Common myeloid progenitor, CD34-positive (primary cell): ENCODE measurements around the gene NEK6.
"Not testable (repeated sequence)": the region's sequence is repeated elsewhere in the genome, so short reads cannot be mapped to it uniquely, and the experiment has no call there.

Source experiments
- CTCF ChIA-PET: fragments of 350-600 bp; sonication (Branson Sonifier 250); formaldehyde crosslinking; loops from one replicate; lab custom pipeline; 2021; ENCODE audit warnings: antibody characterized with exemption; lab: Charles Lee
- POLR2A ChIA-PET: fragments of 350-600 bp; sonication (Branson Sonifier 250); formaldehyde crosslinking; loops from one replicate; lab custom pipeline; 2021; ENCODE audit warnings: antibody characterized with exemption; lab: Charles Lee
- DNase-seq, 3 donors: peaks; one replicate each; pipeline versions ENCODE4 v3.0.0 to v3.0.0-alpha.2; 2013
- H3K27ac ChIP-seq, 2 experiments: 1 replicate in 1 of 2; 2 replicates in 1 of 2; pipeline ENCODE4 v1.7.0; 2013; ENCODE audit warnings: inconsistent platforms in 2 of 2, low read length in 2 of 2, mild to moderate bottlenecking in 2 of 2, low read depth in 1 of 2, moderate library complexity in 1 of 2; ENCODE audit not compliant: severe bottlenecking in 2 of 2, insufficient read depth in 1 of 2, poor library complexity in 1 of 2
- H3K27me3 ChIP-seq, 5 experiments: replicated peaks in 2 of 5; 1 replicate in 3 of 5; 2 replicates in 2 of 5; pipeline versions ENCODE4 v1.6.1 to v1.7.0; 2013; ENCODE audit warnings: low read length in 4 of 5, mild to moderate bottlenecking in 2 of 5, moderate library complexity in 2 of 5, inconsistent platforms in 1 of 5; ENCODE audit not compliant: insufficient read depth in 5 of 5, control insufficient read depth in 4 of 5
- H3K36me3 ChIP-seq, 4 experiments: 1 replicate in 2 of 4; 2 replicates in 2 of 4; pipeline versions ENCODE4 v1.6.1 to v1.7.0; 2013; ENCODE audit warnings: low read length in 3 of 4, control low read depth in 1 of 4, mild to moderate bottlenecking in 1 of 4; ENCODE audit not compliant: control insufficient read depth in 4 of 4, insufficient read depth in 4 of 4
- H3K4me1 ChIP-seq, 4 experiments: 1 replicate in 3 of 4; 2 replicates in 1 of 4; pipeline versions ENCODE4 v1.6.1 to v1.7.1; 2013; ENCODE audit warnings: low read length in 3 of 4, mild to moderate bottlenecking in 3 of 4, control low read depth in 1 of 4, inconsistent platforms in 1 of 4, moderate library complexity in 1 of 4; ENCODE audit not compliant: control insufficient read depth in 4 of 4, insufficient read depth in 4 of 4; ENCODE audit errors: control extremely low read depth in 1 of 4
- H3K4me3 ChIP-seq, 7 experiments: 1 replicate in 4 of 7; 2 replicates in 3 of 7; pipeline versions ENCODE4 v1.5.1 to v1.7.0; 2013; ENCODE audit warnings: mild to moderate bottlenecking in 7 of 7, low read length in 6 of 7, moderate library complexity in 6 of 7, inconsistent platforms in 2 of 7, low read depth in 2 of 7, control low read depth in 1 of 7; ENCODE audit not compliant: insufficient read depth in 4 of 7, control insufficient read depth in 1 of 7; ENCODE audit errors: extremely low read depth in 1 of 7
- H3K9me3 ChIP-seq, 5 experiments: 1 replicate in 4 of 5; 2 replicates in 1 of 5; pipeline versions ENCODE4 v1.6.1 to v1.7.1; 2013; ENCODE audit warnings: low read length in 4 of 5, mild to moderate bottlenecking in 2 of 5, inconsistent platforms in 1 of 5, low read depth in 1 of 5, moderate library complexity in 1 of 5; ENCODE audit not compliant: control insufficient read depth in 4 of 5, insufficient read depth in 2 of 5; ENCODE audit errors: control extremely low read depth in 1 of 5
- WGBS: methylation state at CpG from one replicate; pipeline ENCODE4 v1.1.5; 2013; ENCODE audit not compliant: insufficient coverage; 5-methylcytosine and 5-hydroxymethylcytosine counted together

NEK6 gene

DNA sequence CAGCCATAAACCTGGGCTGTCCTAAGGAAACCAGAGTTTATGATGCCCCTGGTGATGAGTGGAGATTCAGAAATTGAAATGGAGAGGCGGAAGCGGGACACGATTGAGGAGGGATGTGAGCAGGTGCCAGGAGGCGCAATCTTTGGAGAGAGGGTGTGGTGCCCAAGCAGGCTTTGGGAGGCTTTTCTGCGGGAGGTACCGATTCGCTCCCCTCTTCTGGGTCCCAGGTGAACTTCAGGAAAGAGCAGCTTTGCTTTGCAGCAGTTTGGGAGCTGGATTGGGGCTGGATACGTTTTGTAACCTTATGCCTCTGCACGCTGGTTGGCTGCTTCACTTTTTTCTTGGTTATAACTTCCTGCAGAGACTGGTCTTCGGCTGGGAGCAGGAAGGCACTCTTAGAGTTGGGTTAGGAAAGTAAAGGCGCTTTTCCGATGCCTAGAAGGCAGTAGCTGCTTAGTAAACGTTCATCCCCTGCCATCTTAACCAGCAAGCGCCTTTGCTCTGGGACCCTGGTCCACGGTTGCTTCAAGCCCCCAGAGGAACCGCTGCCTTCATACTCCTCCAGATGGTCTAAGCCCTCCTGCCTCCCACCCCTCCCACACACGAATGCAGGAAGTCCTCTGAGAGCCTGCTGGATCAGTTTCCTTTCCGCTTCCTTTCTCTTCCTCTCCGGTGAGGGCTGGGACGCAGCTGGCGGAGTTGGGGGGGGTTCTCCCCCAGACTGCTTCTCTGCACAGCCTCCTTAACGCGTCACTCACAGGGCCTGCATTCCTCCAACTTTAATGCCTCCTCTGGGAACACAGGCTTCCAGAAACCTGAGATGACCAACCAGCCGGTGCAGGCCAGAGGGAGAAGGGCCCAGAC lies 15.2 kb upstream of the NEK6 start:
- H3K9me3 ChIP-seq, result no peaks in the 10 kb centered on the region
- H3K4me1 ChIP-seq, result peaks cover 6 to 44% (median 18%) of the 10 kb centered on the region in 4 experiments
- 33% methylated on average over 13 of the region's 24 CpGs for WGBS
- no peak overlapping the region for H3K27ac ChIP-seq
- H3K27me3 ChIP-seq, result no peaks in the 10 kb centered on the region
- POLR2A ChIA-PET, result no interaction called here
- peak in 2 of 3 donors; percentile 69 to 73 for DNase-seq
- H3K4me3 ChIP-seq, result peak overlapping the region in 4 of 7 experiments; percentile 4 to 54 (median 36)
- CTCF ChIA-PET, result interaction anchor here (1.0 to 1.7 kb wide), 4 partner anchors 14 to 490 kb away, joined by 3 to 5 read pairs (median 4); no protein-coding TSS in a partner anchor
- no peaks in the 10 kb centered on the region for H3K36me3 ChIP-seq

DNA sequence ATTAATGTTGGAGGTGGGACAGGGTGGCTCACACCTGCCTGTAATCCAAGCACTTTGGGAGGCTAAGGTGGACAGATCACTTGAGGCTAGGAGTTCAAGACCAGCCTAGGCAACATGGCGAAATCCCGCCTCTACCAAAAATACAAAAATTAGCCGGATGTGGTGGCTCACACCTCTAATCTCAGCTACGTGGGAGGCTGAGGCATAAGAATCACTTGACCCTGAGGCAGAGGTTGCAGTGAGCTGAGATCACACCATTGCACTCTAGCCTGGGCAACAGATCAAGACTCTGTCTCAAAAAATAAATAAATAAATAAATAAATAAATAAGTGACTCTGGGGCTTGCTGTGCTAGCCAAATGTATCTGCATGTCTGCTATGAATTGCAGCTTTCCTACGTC lies 10.4 kb upstream of the NEK6 start:
- H3K36me3 ChIP-seq, H3K27ac ChIP-seq, H3K27me3 ChIP-seq, POLR2A ChIA-PET, DNase-seq, H3K9me3 ChIP-seq, H3K4me3 ChIP-seq: not testable (repeated sequence)
- peaks cover 4 to 26% (median 11%) of the 10 kb centered on the region in 4 experiments for H3K4me1 ChIP-seq
- CTCF ChIA-PET, result interaction anchor here (0.9 to 1.1 kb wide), 2 partner anchors 9 to 48 kb away, joined by 3 read pairs; no protein-coding TSS in a partner anchor
- WGBS, result 100% methylated on average over 3 of the region's 5 CpGs

DNA sequence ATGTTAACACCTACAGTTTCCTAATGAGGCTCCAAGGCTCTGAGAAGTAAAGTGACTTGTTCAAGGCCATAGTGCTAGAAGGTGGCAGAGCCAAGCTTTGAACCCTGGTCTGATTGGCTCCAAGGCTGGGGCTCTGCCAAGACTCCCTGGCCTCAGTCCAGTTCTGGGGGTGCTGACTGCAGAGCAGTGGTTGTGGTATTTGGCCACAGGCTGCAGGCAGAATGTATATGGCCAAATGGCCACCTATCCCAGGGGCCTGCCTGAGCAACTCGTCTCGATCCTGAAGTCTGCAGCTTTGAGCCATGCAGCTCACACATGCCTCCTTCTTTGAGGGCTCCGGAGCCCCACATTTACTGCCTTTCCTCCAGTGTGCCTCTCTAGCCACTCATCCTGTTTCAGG lies 9.7 kb upstream of the NEK6 start:
- POLR2A ChIA-PET, result no interaction called here
- Histone ChIP-seq H3K4me3 (no peak overlapping the region), H3K27me3 (no peaks in the 10 kb centered on the region), H3K36me3 (no peaks in the 10 kb centered on the region), H3K9me3 (no peaks in the 10 kb centered on the region), H3K27ac (no peak overlapping the region), H3K4me1 (peaks cover 3 to 19% (median 4%) of the 10 kb centered on the region in 4 experiments)
- CTCF ChIA-PET, result interaction anchor here (0.6 to 1.1 kb wide), 4 partner anchors 9 to 123 kb away, joined by 3 read pairs; no protein-coding TSS in a partner anchor
- DNase-seq, result no peak
- WGBS, result 88% methylated on average over 3 of the region's 3 CpGs

DNA sequence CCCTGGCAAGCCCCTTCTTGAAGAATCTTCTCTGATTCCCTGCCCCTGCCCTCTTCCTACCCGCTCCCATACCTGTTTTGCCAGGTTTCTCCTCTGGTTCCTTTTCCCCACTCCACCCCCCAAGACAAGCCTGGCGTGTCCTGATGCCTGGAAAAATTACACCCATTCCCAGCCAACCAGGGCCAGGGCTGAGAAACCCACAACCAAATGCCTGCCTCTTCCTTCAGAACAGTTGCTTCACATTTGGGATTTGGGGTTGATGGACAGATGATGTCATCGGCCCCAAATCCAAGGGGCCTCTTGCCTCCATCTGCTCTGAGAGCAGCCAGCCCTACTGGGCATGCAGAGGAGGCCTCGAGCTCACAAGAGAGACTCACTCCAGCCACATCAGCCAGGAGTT lies 8.8 kb upstream of the NEK6 start:
- Histone ChIP-seq H3K27me3 (no peaks in the 10 kb centered on the region), H3K36me3 (no peaks in the 10 kb centered on the region), H3K4me3 (no peak overlapping the region), H3K27ac (no peak overlapping the region), H3K9me3 (no peaks in the 10 kb centered on the region), H3K4me1 (peaks cover 0 to 11% (median 0%) of the 10 kb centered on the region in 4 experiments)
- ChIA-PET POLR2A (no interaction called here), CTCF (no interaction called here)
- WGBS, result 100% methylated on average over 3 of the region's 4 CpGs
- DNase-seq, result no peak

DNA sequence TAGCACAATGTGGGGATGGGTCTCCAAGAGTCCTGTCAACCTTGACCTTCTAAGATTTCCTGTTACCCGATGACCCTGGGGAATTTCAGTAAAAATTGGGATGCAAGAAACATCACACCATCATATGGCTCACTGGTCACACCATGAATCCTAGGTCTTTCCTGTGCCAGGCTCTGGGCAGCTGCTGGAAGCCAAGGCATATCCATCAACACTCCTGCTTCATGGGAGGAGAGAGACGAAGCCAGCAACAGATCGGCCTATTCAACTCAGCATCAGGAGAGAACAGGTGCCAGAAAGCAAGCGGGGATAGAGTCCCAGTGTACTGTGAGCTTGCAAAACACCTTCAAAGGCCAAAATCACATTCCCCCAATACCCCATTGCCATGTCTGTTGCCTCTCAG lies 6.5 kb upstream of the NEK6 start:
- POLR2A ChIA-PET, result no interaction called here
- no peaks in the 10 kb centered on the region for H3K9me3 ChIP-seq
- peaks cover 0 to 14% (median 0%) of the 10 kb centered on the region in 4 experiments for H3K4me1 ChIP-seq
- DNase-seq, result no peak
- H3K36me3 ChIP-seq, result no peaks in the 10 kb centered on the region
- WGBS, result 91% methylated on average over 4 of the region's 4 CpGs
- no peak overlapping the region for H3K27ac ChIP-seq
- no peaks in the 10 kb centered on the region for H3K27me3 ChIP-seq
- CTCF ChIA-PET, result no interaction called here
- H3K4me3 ChIP-seq, result no peak overlapping the region

DNA sequence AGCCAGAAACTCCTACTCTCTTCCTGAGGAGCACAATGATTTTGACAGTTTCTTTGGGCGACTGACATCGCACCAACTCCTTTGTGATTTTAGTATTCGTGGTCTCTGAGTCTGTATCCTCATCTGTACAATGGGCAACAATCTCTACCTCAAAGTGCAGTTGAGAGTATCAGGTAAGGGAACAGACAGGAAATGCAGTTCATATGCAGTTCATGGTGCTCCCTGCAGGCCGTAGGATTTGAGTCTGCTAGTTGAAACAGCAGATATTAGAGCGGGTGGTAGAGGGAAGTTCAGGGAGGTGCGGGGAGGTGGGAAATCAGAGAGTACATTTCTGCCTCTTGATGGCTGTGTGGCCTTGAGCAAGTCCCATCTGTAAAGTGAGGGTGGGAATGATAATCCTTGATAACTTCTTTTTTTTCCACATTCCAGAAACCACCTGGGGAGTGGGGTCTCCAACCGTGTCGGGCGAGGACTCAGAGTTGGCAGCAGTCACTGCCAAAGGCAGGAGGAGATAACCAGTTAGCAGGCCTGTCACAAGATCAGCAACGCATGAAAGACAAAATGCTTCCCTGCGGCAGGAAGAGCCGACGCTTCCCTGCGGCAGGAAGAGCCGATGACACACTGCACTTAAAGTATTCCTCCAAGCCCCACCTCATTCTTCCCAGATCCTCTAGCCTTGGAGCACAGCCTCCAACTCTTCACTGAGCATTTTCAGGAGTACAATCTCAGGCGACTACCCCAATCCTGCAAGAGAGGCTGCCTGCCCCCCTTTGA lies 6.0 kb upstream of the NEK6 start:
- ChIA-PET POLR2A (no interaction called here), CTCF (no interaction called here)
- Histone ChIP-seq H3K27ac (no peak overlapping the region), H3K4me3 (no peak overlapping the region), H3K4me1 (peaks cover 0 to 19% (median 1%) of the 10 kb centered on the region in 4 experiments), H3K27me3 (no peaks in the 10 kb centered on the region), H3K36me3 (no peaks in the 10 kb centered on the region), H3K9me3 (no peaks in the 10 kb centered on the region)
- 88% methylated on average over 9 of the region's 16 CpGs for WGBS
- no peak for DNase-seq
